Omental fat pad (tissue), 4 donors: ENCODE data around the gene TOX4. TPM values are rescaled to one million over a fixed set of nuclear protein-coding genes. Genes with fewer than 3 reads are reported as not detected.
"Not testable (repeated sequence)": the region's sequence is repeated elsewhere in the genome, so short reads cannot be mapped to it uniquely, and the experiment has no call there.

Experiments used
- ATAC-seq: fragments of 150-250 bp; one replicate; pipeline ENCODE4 v1.9.1; 2016; ENCODE audit warnings: mild to moderate bottlenecking, moderate library complexity; ENCODE audit not compliant: low FRiP score
- DNase-seq: peaks from one replicate; pipeline ENCODE4 v3.0.0-alpha.2; 2019; ENCODE audit warnings: low spot score
- small RNA-seq: library from RNA; depleted of rRNA; stranded (forward); fragments of <200 nt; gene quantifications from one replicate; pipeline ENCODE3, GENCODE V24; 2016
- total RNA-seq, 4 donors: library from RNA; depleted of rRNA; stranded (reverse); fragments of >200 nt; gene quantifications; one replicate each; pipeline ENCODE4 v1.1.0, GENCODE V29; 2016
- TF ChIP-seq, protein P1 (sequence below), 3 donors: fragments of 450-650 bp; IDR thresholded peaks; one replicate each; pipeline ENCODE4 v1.5.1; 2016 to 2017; ENCODE audit warnings: antibody characterized with exemption in 3 of 3, mild to moderate bottlenecking in 3 of 3, moderate library complexity in 2 of 3

Gene TOX4
- total RNA-seq, 4 donors from 2014 or later = 37.8 to 79.6 (median 56.8) TPM

DNA sequence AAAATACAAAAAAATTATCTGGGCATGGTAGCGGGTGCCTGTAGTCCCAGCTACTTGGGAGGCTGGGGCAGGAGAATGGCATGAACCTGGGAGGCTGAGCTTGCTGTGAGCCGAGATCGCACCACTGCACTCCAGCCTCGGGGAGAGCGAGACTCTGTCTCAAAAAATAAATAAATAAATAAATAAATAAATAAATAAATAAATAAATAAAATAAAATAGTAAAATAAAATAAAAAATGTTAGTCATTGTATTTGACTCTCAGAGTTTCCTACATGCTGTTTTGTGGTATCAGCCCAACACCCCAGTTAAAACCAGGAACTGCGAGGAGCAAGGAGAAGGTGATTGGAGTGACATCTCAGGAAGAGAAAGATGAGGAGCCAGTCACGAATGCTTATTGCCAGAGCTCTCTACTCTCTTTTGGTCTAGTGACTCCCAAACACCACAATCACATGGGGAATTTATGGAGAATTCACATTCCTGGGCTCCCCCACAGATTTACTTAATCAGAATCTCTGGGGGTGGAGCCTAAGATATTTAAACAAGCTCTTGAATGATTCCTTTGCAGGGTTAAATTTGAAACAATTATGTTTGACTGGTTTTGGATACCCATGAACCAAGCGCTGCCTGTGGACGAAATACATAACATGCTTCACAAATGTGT, 64.5 kb downstream of the TOX4 start:
- no peak for DNase-seq
- ATAC-seq = no peak
- TF ChIP-seq, protein P1, sequence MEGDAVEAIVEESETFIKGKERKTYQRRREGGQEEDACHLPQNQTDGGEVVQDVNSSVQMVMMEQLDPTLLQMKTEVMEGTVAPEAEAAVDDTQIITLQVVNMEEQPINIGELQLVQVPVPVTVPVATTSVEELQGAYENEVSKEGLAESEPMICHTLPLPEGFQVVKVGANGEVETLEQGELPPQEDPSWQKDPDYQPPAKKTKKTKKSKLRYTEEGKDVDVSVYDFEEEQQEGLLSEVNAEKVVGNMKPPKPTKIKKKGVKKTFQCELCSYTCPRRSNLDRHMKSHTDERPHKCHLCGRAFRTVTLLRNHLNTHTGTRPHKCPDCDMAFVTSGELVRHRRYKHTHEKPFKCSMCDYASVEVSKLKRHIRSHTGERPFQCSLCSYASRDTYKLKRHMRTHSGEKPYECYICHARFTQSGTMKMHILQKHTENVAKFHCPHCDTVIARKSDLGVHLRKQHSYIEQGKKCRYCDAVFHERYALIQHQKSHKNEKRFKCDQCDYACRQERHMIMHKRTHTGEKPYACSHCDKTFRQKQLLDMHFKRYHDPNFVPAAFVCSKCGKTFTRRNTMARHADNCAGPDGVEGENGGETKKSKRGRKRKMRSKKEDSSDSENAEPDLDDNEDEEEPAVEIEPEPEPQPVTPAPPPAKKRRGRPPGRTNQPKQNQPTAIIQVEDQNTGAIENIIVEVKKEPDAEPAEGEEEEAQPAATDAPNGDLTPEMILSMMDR (IDR thresholded peaks at IDR 0.05) = no peak

GRCh38 chr14:21543521-21543960, 66.5 kb downstream of the TOX4 start:
- TF ChIP-seq, protein P1 (IDR thresholded peaks at IDR 0.05) = no peak
- ATAC-seq (no peak), DNase-seq (no peak)

DNA sequence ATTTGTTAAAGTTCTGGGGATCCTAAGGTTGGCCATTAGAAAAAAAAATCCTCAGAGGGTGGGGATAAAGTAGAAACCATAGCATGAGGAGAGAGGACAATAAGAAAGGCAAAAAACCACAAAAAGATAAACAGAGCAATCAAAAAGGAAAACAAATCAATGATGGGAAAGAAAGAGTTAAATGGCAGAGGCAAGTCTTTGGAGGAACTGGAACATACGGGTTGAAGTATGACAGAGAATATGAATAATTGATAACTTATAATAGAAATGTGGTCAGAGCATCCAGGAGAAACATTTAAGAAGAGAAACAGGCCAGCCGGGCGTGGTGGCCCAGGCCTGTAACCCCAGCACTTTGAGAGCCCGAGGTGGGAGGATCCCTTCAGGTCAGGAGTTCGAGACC, 67.0 kb downstream of the TOX4 start:
- TF ChIP-seq, protein P1 (IDR thresholded peaks at IDR 0.05) = no peak
- ATAC-seq = no peak
- DNase-seq = no peak

- not testable (repeated sequence) for DNase-seq, ATAC-seq
These were observed 67.6 kb downstream of the TOX4 start for GRCh38 chr14:21544588-21544987.

Small RNA genes lying within 50 kb of the gene (small RNA-seq; reads per million reads assigned to genes)
- not detected for gene RN7SL650P

Other genes with a start within 250 kb of the TOX4 start
- gene HNRNPC, start 207.8 kb upstream of the TOX4 start, total RNA-seq = 100 to 1,000 TPM; 361 to 619 (median 454) TPM
- gene RPGRIP1, start 197.1 kb upstream of the TOX4 start, total RNA-seq = 1 to 10 TPM in 1 of 4 donors, under 1 TPM in 3; 0.19 to 1.2 (median 0.53) TPM
- gene SUPT16H, start 93.2 kb upstream of the TOX4 start, total RNA-seq = 10 to 100 TPM; 54.0 to 86.5 (median 60.3) TPM
- 10 to 100 TPM; 40.6 to 65.6 (median 54.7) TPM for gene CHD8, start 21.1 kb upstream of the TOX4 start, total RNA-seq
- 10 to 100 TPM; 21.3 to 30.0 (median 25.6) TPM for gene RAB2B, start 236 bp upstream of the TOX4 start, total RNA-seq
- 10 to 100 TPM; 39.5 to 71.4 (median 47.4) TPM for gene METTL3, start 34.1 kb downstream of the TOX4 start, total RNA-seq
- 1 to 10 TPM; 1.7 to 5.3 (median 3.9) TPM for gene SALL2, start 49.2 kb downstream of the TOX4 start, total RNA-seq
- gene OR10G3, start 102.9 kb downstream of the TOX4 start, total RNA-seq = not detected
- gene OR10G2, start 157.7 kb downstream of the TOX4 start, total RNA-seq = not detected
- not detected for gene OR4E2, start 176.6 kb downstream of the TOX4 start, total RNA-seq
- not detected for gene OR4E1, start 196.6 kb downstream of the TOX4 start, total RNA-seq